ENCODE measurements around the gene KRT35. TPM values are rescaled to one million over a fixed set of nuclear protein-coding genes. Genes with fewer than 3 reads are reported as not detected.

Gene KRT35
- not detected in 2 replicates for total RNA-seq

DNA sequence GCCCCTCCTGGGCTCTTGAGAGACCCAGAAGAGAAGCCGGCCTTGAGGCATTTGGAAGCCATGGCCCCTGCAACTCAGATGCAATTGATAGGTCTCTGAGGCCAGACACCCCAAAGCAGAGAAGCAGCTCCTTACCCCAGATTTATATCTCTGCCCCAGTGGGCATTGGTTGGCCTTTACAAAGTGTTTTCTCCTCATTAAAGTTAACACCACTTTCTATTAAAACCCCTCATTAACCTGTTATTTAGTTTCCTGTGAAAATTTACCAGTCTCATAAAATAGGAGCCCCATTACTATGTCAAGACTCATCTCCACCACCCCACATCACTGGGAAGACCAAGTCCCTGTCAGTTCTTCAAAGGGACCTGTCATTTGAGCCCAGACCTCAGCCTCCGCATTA is at the start of gene KRT35:
TSS of gene KRT35 (minus strand) at position 116 of the 400 bp plus-strand sequence. CDS start at position 62, 54 bp downstream.

DNA sequence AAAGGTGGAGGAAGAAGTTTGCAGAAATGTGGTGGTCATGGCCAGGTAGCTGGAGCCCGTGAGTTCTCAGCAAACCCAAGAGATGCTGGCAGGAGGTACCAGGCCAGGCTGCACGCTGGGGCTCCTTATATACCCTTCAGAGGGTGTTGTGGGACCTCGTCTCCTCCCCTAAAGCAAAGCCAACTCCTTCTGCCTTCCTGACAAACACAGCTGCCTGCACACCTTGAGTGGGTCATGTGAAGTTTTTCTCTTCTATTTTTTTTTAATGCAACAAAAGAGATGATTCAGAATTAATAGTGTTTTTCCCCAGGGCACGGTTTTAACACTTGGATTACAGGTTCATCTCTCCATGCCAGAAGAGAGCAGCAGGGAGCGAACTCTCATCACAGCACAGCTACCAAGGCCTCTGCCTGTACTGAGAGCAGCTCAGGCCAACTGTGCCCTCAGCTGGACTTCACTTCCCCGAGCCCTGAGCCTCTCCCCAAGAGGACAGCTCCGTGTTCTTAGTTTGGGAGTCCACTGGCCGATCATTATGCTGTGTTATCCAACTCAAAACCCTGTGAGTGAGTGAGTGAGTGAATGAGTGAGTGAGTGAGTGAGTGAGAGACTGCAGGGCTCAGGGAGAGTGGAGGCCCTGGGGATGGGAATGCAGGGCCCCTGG is 38.0 kb upstream of the KRT35 start, which contains the start of gene KRT15:
TSS of gene KRT15 (minus strand) at position 102 of the 661 bp plus-strand sequence. CDS start at position 39, 63 bp downstream.

DNA sequence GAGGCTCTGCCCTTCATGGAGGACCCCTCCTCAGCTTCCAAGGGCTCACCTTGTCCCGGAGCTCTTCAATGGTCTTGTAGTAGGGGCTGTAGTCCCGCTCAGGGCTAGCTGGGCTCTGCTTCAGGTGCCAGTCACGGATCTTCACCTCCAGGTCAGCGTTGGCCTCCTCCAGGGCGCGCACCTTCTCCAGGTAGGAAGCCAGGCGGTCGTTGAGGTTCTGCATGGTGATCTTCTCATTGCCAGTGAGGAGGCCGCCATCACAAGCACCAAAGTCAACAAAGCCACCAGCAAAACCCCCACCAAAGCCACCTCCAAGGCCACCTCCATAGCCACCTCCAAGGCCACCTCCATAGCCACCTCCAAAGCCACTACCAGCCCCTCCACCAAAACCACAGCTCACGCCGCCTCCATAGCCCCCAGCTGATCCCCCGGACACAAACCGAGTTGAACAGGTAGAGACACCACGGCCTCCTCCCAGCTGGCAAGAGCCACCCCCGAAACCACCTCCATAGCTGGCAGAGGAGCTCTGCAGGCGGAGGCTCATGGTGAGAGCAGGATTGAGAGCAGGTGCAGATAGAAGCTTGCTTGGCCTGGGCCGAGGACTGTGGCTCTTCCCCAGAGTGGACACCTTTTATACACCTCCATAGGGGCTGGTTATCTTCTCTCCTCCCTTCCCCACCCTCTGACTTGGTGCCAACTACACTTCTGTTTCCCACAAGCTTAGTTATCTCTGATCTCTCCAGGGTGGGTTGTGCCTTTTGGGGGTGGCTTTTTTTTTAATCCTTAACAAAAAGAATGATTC is 24.3 kb upstream of the KRT35 start, which contains the start of gene KRT13:
TSS of gene KRT13 (minus strand) at position 606 of the 802 bp plus-strand sequence. CDS start at position 544, 62 bp downstream.

DNA sequence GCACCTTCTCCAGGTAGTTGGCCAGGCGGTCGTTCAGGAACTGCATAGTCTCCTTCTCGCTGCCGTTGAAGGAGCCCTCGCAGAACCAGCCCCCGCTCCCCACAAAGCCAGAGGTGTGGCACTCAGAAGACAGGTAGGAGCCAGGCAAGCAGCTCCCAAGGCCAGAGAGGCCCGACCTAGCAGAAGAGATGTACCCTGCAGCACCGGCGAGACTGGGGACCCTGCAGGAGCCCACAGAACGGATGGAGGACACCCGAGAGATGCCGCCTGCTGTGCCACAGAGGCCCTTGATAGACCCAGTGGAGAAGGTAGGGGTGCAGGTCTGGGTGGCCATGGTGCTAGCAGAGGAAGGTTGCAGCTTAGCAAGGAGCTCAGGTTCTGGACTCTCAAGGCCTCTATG is 8.6 kb upstream of the KRT35 start, which contains the start of gene KRT36:
TSS of gene KRT36 (minus strand) at position 380 of the 400 bp plus-strand sequence. CDS start at position 334, 46 bp downstream.

DNA sequence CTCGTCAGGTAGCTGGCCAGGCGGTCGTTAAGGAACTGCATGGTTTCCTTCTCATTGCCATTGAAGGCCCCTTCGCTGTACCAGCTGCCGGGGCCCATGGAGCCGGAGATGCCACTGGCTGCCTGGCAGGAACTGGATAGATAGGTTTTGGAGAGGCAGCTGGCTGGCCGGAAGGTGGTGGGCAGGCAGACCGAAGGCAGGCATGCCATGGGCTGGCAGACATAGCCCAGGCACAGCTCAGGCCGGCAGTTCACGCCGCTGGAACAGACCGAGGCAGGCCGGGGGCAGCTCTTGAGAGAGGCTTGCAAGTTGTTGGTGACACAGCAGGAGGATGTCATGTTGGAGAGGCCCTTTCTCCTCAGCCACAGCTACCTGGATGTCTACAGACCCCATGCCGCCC is 14.0 kb downstream of the KRT35 start, which contains the start of gene KRT32:
TSS of gene KRT32 (minus strand) at position 399 of the 400 bp plus-strand sequence. CDS start at position 338, 61 bp downstream.

DNA sequence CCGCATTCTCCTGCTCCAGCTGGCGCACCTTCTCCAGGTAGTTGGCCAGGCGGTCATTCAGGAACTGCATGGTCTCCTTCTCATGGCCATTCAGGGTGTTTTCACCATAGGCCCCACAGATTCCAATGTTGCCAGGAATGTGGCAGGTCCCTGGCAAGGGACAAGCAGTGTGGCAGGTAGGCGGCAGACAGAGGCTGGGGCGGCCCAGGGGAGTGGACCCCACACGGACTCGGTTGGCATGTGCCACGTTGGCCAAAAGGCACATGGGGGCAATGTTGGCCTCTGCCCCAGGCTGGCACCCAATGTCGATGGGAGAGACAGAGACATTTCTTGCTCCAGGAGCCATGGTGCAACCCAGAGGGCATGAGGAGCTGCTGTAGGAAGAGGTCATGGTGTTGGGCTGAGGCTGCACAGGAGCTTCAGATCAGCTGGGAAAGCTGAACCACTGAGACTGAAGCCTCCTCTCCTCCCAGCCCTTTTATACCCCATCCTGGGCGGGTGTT is 40.4 kb downstream of the KRT35 start, which contains the start of gene KRT38:
TSS of gene KRT38 (minus strand) at position 453 of the 503 bp plus-strand sequence. CDS start at position 391, 62 bp downstream.

Other genes with a start within 250 kb of the KRT35 start
- not detected in 2 replicates for gene KRTAP9-3, start 248.7 kb downstream of the KRT35 start, total RNA-seq
- gene KRTAP9-8, start 243.2 kb downstream of the KRT35 start, total RNA-seq = not detected in 2 replicates
- gene KRTAP9-4, start 231.5 kb downstream of the KRT35 start, total RNA-seq = not detected in 2 replicates
- gene KRTAP9-9, start 225.8 kb downstream of the KRT35 start, total RNA-seq = not detected in 2 replicates
- gene KRTAP9-6, start 215.8 kb downstream of the KRT35 start, total RNA-seq = not detected in 2 replicates
- gene KRTAP9-7, start 205.5 kb downstream of the KRT35 start, total RNA-seq = not detected in 2 replicates
- gene KRTAP29-1, start 178.3 kb downstream of the KRT35 start, total RNA-seq = not detected in 2 replicates
- not detected in 2 replicates for gene KRTAP16-1, start 171.8 kb downstream of the KRT35 start, total RNA-seq
- not detected in 2 replicates for gene KRTAP17-1, start 165.4 kb downstream of the KRT35 start, total RNA-seq
- gene KRT33A, start 130.3 kb downstream of the KRT35 start, total RNA-seq = not detected in 2 replicates
- not detected in 2 replicates for gene KRT33B, start 111.3 kb downstream of the KRT35 start, total RNA-seq
- gene KRT34, start 98.8 kb downstream of the KRT35 start, total RNA-seq = 0.44 and 0.49 TPM in 2 replicates
- not detected in 2 replicates for gene KRT31, start 83.5 kb downstream of the KRT35 start, total RNA-seq
- not detected in 2 replicates for gene KRT37, start 56.6 kb downstream of the KRT35 start, total RNA-seq
- gene KRT38, start 40.2 kb downstream of the KRT35 start, total RNA-seq = not detected in 2 replicates
- not detected in 2 replicates for gene KRT32, start 13.8 kb downstream of the KRT35 start, total RNA-seq
- 0.06 and 0.16 TPM in 2 replicates for gene KRT36, start 8.8 kb upstream of the KRT35 start, total RNA-seq
- gene KRT13, start 24.5 kb upstream of the KRT35 start, total RNA-seq = not detected in 2 replicates
- 0.16 and 0.57 TPM in 2 replicates for gene KRT15, start 37.7 kb upstream of the KRT35 start, total RNA-seq
- gene KRT19, start 47.2 kb upstream of the KRT35 start, total RNA-seq = 3.9 and 13.9 TPM in 2 replicates
- gene KRT9, start 90.9 kb upstream of the KRT35 start, total RNA-seq = 0.06 TPM in 1 of 2 replicates, not detected in the other
- gene KRT14, start 105.7 kb upstream of the KRT35 start, total RNA-seq = 0.31 TPM in 1 of 2 replicates, not detected in the other
- 0.19 and 0.65 TPM in 2 replicates for gene KRT16, start 131.6 kb upstream of the KRT35 start, total RNA-seq
- 1.2 and 2.6 TPM in 2 replicates for gene KRT17, start 143.4 kb upstream of the KRT35 start, total RNA-seq
- gene EIF1, start 207.7 kb upstream of the KRT35 start, total RNA-seq = 55.4 and 112 TPM in 2 replicates
- gene GAST, start 231.2 kb upstream of the KRT35 start, total RNA-seq = not detected in 2 replicates